Motor neuron (in vitro differentiated cells): ENCODE data around the gene MIF. TPM values are rescaled to one million over a fixed set of nuclear protein-coding genes. Genes with fewer than 3 reads are reported as not detected.
A peak's percentile ranks its signal among the peaks of the same experiment; 100 is the strongest.
"Not testable (repeated sequence)": the region's sequence is repeated elsewhere in the genome, so short reads cannot be mapped to it uniquely, and the experiment has no call there.

Experiments used
- ATAC-seq, 8 experiments: fragments of 200-7000 bp; cut with Tn5 transposase; replicated peaks in 6 of 8; 2 replicates each; pipeline ENCODE4 v1.8.0; 2021; ENCODE audit warnings: mild to moderate bottlenecking in 8 of 8, moderate library complexity in 8 of 8
- H3K27ac ChIP-seq, 2 donors: fragments of 250-450 bp; sonication (Bioruptor Pico); 2 replicates each; pipeline ENCODE4 v1.9.0; 2021; ENCODE audit warnings: antibody characterized with exemption in 2 of 2, mild to moderate bottlenecking in 2 of 2, moderate library complexity in 1 of 2
- H3K4me1 ChIP-seq, 2 donors: fragments of 250-450 bp; sonication (Bioruptor Pico); replicated peaks in 1 of 2; 2 replicates each; pipeline ENCODE4 v1.6.1; 2021; ENCODE audit warnings: antibody characterized with exemption in 2 of 2, mild to moderate bottlenecking in 2 of 2, moderate library complexity in 1 of 2
- H3K4me3 ChIP-seq, 5 donors: fragments of 250-450 bp; sonication (Bioruptor Pico); 2 replicates each; pipeline ENCODE4 v1.9.0; 2021; ENCODE audit warnings: antibody characterized with exemption in 5 of 5, mild to moderate bottlenecking in 5 of 5, moderate library complexity in 4 of 5
- WGBS, 10 experiments: fragments of 450-650 bp; shearing (Covaris generic); methylation state at CpG; one replicate each; pipeline ENCODE4 v1.0.0; 2022; 5-methylcytosine and 5-hydroxymethylcytosine counted together
- in situ Hi-C, 9 experiments: fragments of 400-800 bp; cut with MboI; loops; one replicate each; pipeline ENCODE4 v1.15.0; 2021; ENCODE audit warnings: low sequenced_read_pairs in 9 of 9, low pct_unique_long_range_greater_than_20kb in 2 of 9; ENCODE audit not compliant: unreplicated experiment in 9 of 9
- total RNA-seq, 8 experiments: library from RNA; unstranded; fragments of 300-600 nt; gene quantifications; 2 replicates each; pipeline versions ENCODE4 v1.2.3 to v1.2.4, GENCODE V29; 2022

Gene MIF
- total RNA-seq, 8 experiments from 2014 or later: 658 to 944 (median 839) TPM

GRCh38 chr22:23911318-23911980 is 17.3 kb downstream of the MIF start:
- no peak for ATAC-seq
- WGBS, 10 experiments: 80 to 100% (median 84%) methylated on average over 1 to 6 of the region's 12 CpGs
- Histone ChIP-seq H3K4me3 (no peak overlapping the region), H3K4me1 (peaks cover 7 to 27% of the 10 kb centered on the region in 2 donors), H3K27ac (no peak overlapping the region)
- in situ Hi-C loops: no loop called here

- in situ Hi-C loops: no loop called here
- 73 to 100% (median 91%) methylated on average over 2 to 9 of the region's 9 CpGs; no CpG with 5 or more reads in 1 of the 10 experiments for WGBS, 10 experiments
- ATAC-seq: no peak
These were observed 18.2 kb downstream of the MIF start for GRCh38 chr22:23912293-23912903.

GRCh38 chr22:23913306-23913660 is 19.1 kb downstream of the MIF start:
- in situ Hi-C loops: no loop called here
- H3K4me3 ChIP-seq: peak overlapping the region; percentile 51 to 66 (median 58)
- 0 to 11% (median 0%) methylated on average over 1 of the region's 1 CpG; no CpG with 5 or more reads in 3 of the 10 experiments for WGBS, 10 experiments
- ATAC-seq: no peak
- H3K4me1 ChIP-seq: peaks cover 7 to 22% of the 10 kb centered on the region in 2 donors
- H3K27ac ChIP-seq: peak overlapping the region; percentile 89 to 91

More at GRCh38 chr22:23912293-23912903, 18.2 kb downstream of the MIF start:
- Histone ChIP-seq H3K4me3 (no peak overlapping the region), H3K27ac (no peak overlapping the region), H3K4me1 (peaks cover 7 to 27% of the 10 kb centered on the region in 2 donors)

- ATAC-seq: peak; percentile 94 to 98 (median 98)
- H3K4me1 ChIP-seq: peaks cover 7 to 17% of the 10 kb centered on the region in 2 donors
- H3K4me3 ChIP-seq: peak overlapping the region; percentile 51 to 66 (median 58)
- WGBS, 10 experiments: 0 to 5% (median 0%) methylated on average over 3 to 15 of the region's 44 CpGs; no CpG with 5 or more reads in 2 of the 10 experiments
- in situ Hi-C loops: no loop called here
- peak overlapping the region; percentile 89 to 91 for H3K27ac ChIP-seq
These were observed 19.6 kb downstream of the MIF start for GRCh38 chr22:23913661-23914353.

GRCh38 chr22:23915290-23915689 is 21.1 kb downstream of the MIF start:
- H3K27ac ChIP-seq: no peak overlapping the region
- ATAC-seq: no peak
- in situ Hi-C loops: no loop called here
- no peak overlapping the region for H3K4me3 ChIP-seq
- peaks cover 7 to 11% of the 10 kb centered on the region in 2 donors for H3K4me1 ChIP-seq
- WGBS, 10 experiments: 43 to 100% (median 100%) methylated on average over 1 to 3 of the region's 3 CpGs; no CpG with 5 or more reads in 3 of the 10 experiments

GRCh38 chr22:23920267-23920611 is 26.1 kb downstream of the MIF start:
- not testable (repeated sequence) for H3K4me1 ChIP-seq, H3K27ac ChIP-seq, H3K4me3 ChIP-seq, ATAC-seq
- in situ Hi-C loops: loop anchor here in 1 of 9 experiments (10.0 kb wide), 1 partner anchor 55 kb away; the partner anchor contains the start of gene DDT
- WGBS, 10 experiments: 100% methylated on average over 1 of the region's 1 CpG; no CpG with 5 or more reads in 5 of the 10 experiments

GRCh38 chr22:23921586-23922201 is 27.5 kb downstream of the MIF start:
- ATAC-seq, H3K4me1 ChIP-seq, H3K27ac ChIP-seq, H3K4me3 ChIP-seq: not testable (repeated sequence)
- in situ Hi-C loops: loop anchor here in 1 of 9 experiments (10.0 kb wide), 1 partner anchor 53 kb away; the partner anchor contains the start of gene DDT
- WGBS, 10 experiments: 79 to 96% (median 90%) methylated on average over 2 to 11 of the region's 13 CpGs; no CpG with 5 or more reads in 2 of the 10 experiments

- H3K27ac ChIP-seq: no peak overlapping the region
- ATAC-seq: no peak
- 20 to 100% (median 83%) methylated on average over 1 to 2 of the region's 2 CpGs; no CpG with 5 or more reads in 3 of the 10 experiments for WGBS, 10 experiments
- no peaks in the 10 kb centered on the region for H3K4me1 ChIP-seq
- H3K4me3 ChIP-seq: no peak overlapping the region
- in situ Hi-C loops: loop anchor here in 1 of 9 experiments (10.0 kb wide), 1 partner anchor 52 kb away; the partner anchor contains the start of gene DDT
These were observed 28.7 kb downstream of the MIF start for GRCh38 chr22:23922921-23923320.

GRCh38 chr22:23925020-23925606 is 30.9 kb downstream of the MIF start:
- Histone ChIP-seq H3K4me3 (no peak overlapping the region), H3K4me1 (no peaks in the 10 kb centered on the region), H3K27ac (no peak overlapping the region)
- WGBS, 10 experiments: 29 to 100% (median 80%) methylated on average over 1 to 5 of the region's 6 CpGs; no CpG with 5 or more reads in 1 of the 10 experiments
- in situ Hi-C loops: loop anchor here in 1 of 9 experiments (10.0 kb wide), 1 partner anchor 50 kb away; the partner anchor contains the start of gene DDT
- ATAC-seq: no peak

- 70 to 81% (median 75%) methylated on average over 2 to 7 of the region's 14 CpGs; no CpG with 5 or more reads in 7 of the 10 experiments for WGBS, 10 experiments
- in situ Hi-C loops: loop anchor here in 1 of 9 experiments (10.0 kb wide), 1 partner anchor 48 kb away; the partner anchor contains the start of gene DDT
- H3K4me1 ChIP-seq: no peaks in the 10 kb centered on the region
- H3K27ac ChIP-seq: no peak overlapping the region
- H3K4me3 ChIP-seq: no peak overlapping the region
- no peak for ATAC-seq
These were observed 32.4 kb downstream of the MIF start for GRCh38 chr22:23926561-23926960.

- ATAC-seq: peak in 2 of 8 experiments; percentile 54 to 97
- in situ Hi-C loops: no loop called here
- H3K4me1 ChIP-seq: no peaks in the 10 kb centered on the region
- no peak overlapping the region for H3K27ac ChIP-seq
- WGBS, 10 experiments: 50 to 90% (median 85%) methylated on average over 1 to 5 of the region's 5 CpGs; no CpG with 5 or more reads in 2 of the 10 experiments
- no peak overlapping the region for H3K4me3 ChIP-seq
These were observed 44.3 kb downstream of the MIF start for GRCh38 chr22:23938328-23939016.

GRCh38 chr22:23939017-23939357 is 44.8 kb downstream of the MIF start:
- 40 to 100% (median 83%) methylated on average over 1 to 2 of the region's 3 CpGs; no CpG with 5 or more reads in 5 of the 10 experiments for WGBS, 10 experiments
- no peak for ATAC-seq
- no peak overlapping the region for H3K27ac ChIP-seq
- no peaks in the 10 kb centered on the region for H3K4me1 ChIP-seq
- in situ Hi-C loops: no loop called here
- no peak overlapping the region for H3K4me3 ChIP-seq
